H1 (cell line): ENCODE data around the gene STARD13. TPM values are rescaled to one million over a fixed set of nuclear protein-coding genes. Genes with fewer than 3 reads are reported as not detected.

ENCODE experiments used
- CTCF ChIA-PET: fragments of 300-600 bp; sonication (Branson Sonifier 250); formaldehyde crosslinking; loops from one replicate; lab custom pipeline; 2021; ENCODE audit not compliant: partially characterized antibody; lab: Charles Lee
- POLR2A ChIA-PET: fragments of 300-600 bp; sonication (Branson Sonifier 250); formaldehyde crosslinking; loops from one replicate; lab custom pipeline; 2021; ENCODE audit warnings: inconsistent platforms; ENCODE audit not compliant: partially characterized antibody; lab: Charles Lee
- DNase-seq, 2 experiments: peaks; one replicate each; pipeline versions ENCODE4 v3.0.0 to v3.0.0-alpha.2; 2010 to 2022; ENCODE audit warnings: low spot score in 2 of 2, low read depth in 1 of 2, mixed read lengths in 1 of 2
- FAIRE-seq: peaks from 2 replicates; lab custom pipeline; 2011; peaks lifted over from hg19 to GRCh38; lab: Jason Lieb, UNC
- H2AFZ ChIP-seq: 2 replicates; pipeline ENCODE4 v1.8.1; 2012; ENCODE audit warnings: low read length, inconsistent platforms
- H2AK5ac ChIP-seq: 2 replicates; pipeline ENCODE4 v1.6.1; 2013; ENCODE audit warnings: low read depth, low read length
- H2BK120ac ChIP-seq: replicated peaks from 2 replicates; pipeline ENCODE3; 2013; ENCODE audit warnings: low read depth, low read length, inconsistent platforms
- H2BK12ac ChIP-seq: 2 replicates; pipeline ENCODE4 v1.6.1; 2013; ENCODE audit warnings: low read depth, low read length
- H2BK15ac ChIP-seq: 2 replicates; pipeline ENCODE4 v1.6.1; 2013; ENCODE audit warnings: low read length
- H2BK20ac ChIP-seq: 2 replicates; pipeline ENCODE4 v1.6.1; 2013; ENCODE audit warnings: low read length
- H2BK5ac ChIP-seq: 2 replicates; pipeline ENCODE4 v1.6.1; 2013; ENCODE audit warnings: low read depth, low read length
- H3K14ac ChIP-seq: 2 replicates; pipeline ENCODE4 v1.6.1; 2013; ENCODE audit warnings: inconsistent platforms; ENCODE audit not compliant: insufficient read length
- H3K18ac ChIP-seq: 2 replicates; pipeline ENCODE4 v1.6.1; 2013; ENCODE audit warnings: low read length; ENCODE audit errors: extremely low read depth
- H3K23ac ChIP-seq: 2 replicates; pipeline ENCODE4 v1.6.1; 2013; ENCODE audit warnings: inconsistent platforms; ENCODE audit not compliant: insufficient read length
- H3K23me2 ChIP-seq: 2 replicates; pipeline ENCODE4 v1.6.1; 2013; ENCODE audit warnings: low read depth, low read length
- H3K27ac ChIP-seq: 2 replicates; pipeline ENCODE4 v1.6.1; 2011; ENCODE audit warnings: low read depth, low read length, inconsistent platforms
- H3K27me3 ChIP-seq, 4 experiments: replicated peaks in 1 of 4; 1 replicate in 1 of 4; 2 replicates in 3 of 4; pipeline versions ENCODE4 v1.6.1 to v1.8.1; 2011 to 2013; ENCODE audit warnings: low read length in 3 of 4, mild to moderate bottlenecking in 3 of 4, inconsistent platforms in 2 of 4, mixed read lengths in 2 of 4, moderate library complexity in 1 of 4; ENCODE audit not compliant: control insufficient read depth in 3 of 4, insufficient read depth in 3 of 4; ENCODE audit errors: extremely low read depth in 1 of 4
- H3K36me3 ChIP-seq, 4 experiments: 2 replicates each; pipeline versions ENCODE4 v1.6.1 to v1.8.1; 2011 to 2013; ENCODE audit warnings: mild to moderate bottlenecking in 4 of 4, low read length in 3 of 4, moderate library complexity in 2 of 4, control low read depth in 1 of 4, inconsistent platforms in 1 of 4; ENCODE audit not compliant: insufficient read depth in 4 of 4, control insufficient read depth in 2 of 4
- H3K4ac ChIP-seq: replicated peaks from 2 replicates; pipeline ENCODE3; 2013; ENCODE audit warnings: low read length, low read depth, mixed read lengths, inconsistent platforms; ENCODE audit not compliant: insufficient read length
- H3K4me1 ChIP-seq, 4 experiments: replicated peaks in 1 of 4; 1 replicate in 1 of 4; 2 replicates in 3 of 4; pipeline versions ENCODE4 v1.6.1 to v1.8.1; 2011 to 2013; ENCODE audit warnings: low read length in 3 of 4, inconsistent platforms in 2 of 4, mixed read lengths in 1 of 4; ENCODE audit not compliant: insufficient read depth in 4 of 4, control insufficient read depth in 3 of 4
- H3K4me2 ChIP-seq, 2 experiments: 2 replicates each; pipeline versions ENCODE4 v1.6.1 to v1.8.1; 2011 to 2013; ENCODE audit warnings: low read depth in 2 of 2, low read length in 2 of 2, control low read depth in 1 of 2, inconsistent platforms in 1 of 2, mild to moderate bottlenecking in 1 of 2; ENCODE audit not compliant: insufficient read depth in 1 of 2
- H3K4me3 ChIP-seq, 4 experiments: fragments of 200-600, 300-600 bp in 1 of 4; sonication (generic), shearing (Covaris generic), sonication (Bioruptor Twin) in 1 of 4; 2 replicates each; pipeline versions ENCODE4 v1.5.1 to v1.8.1; 2011 to 2016; ENCODE audit warnings: low read length in 4 of 4, low read depth in 3 of 4, control low read depth in 2 of 4, inconsistent platforms in 2 of 4, mild to moderate bottlenecking in 2 of 4, mixed read lengths in 1 of 4, moderate library complexity in 1 of 4; ENCODE audit not compliant: insufficient read depth in 2 of 4; ENCODE audit errors: extremely low read depth in 1 of 4
- H3K56ac ChIP-seq: replicated peaks from 2 replicates; pipeline ENCODE3; 2013; ENCODE audit warnings: low read depth, mild to moderate bottlenecking, mixed read lengths, low read length, inconsistent platforms; ENCODE audit not compliant: insufficient read length
- H3K79me1 ChIP-seq: 2 replicates; pipeline ENCODE4 v1.6.1; 2013; ENCODE audit warnings: low read depth, low read length, control low read depth
- H3K79me2 ChIP-seq, 2 experiments: 2 replicates each; pipeline versions ENCODE4 v1.6.1 to v1.8.1; 2012 to 2013; ENCODE audit warnings: low read length in 2 of 2, mild to moderate bottlenecking in 2 of 2, inconsistent platforms in 1 of 2; ENCODE audit not compliant: insufficient read depth in 2 of 2, control insufficient read depth in 1 of 2
- H3K9ac ChIP-seq, 4 experiments: replicated peaks in 1 of 4; 1 replicate in 1 of 4; 2 replicates in 3 of 4; pipeline versions ENCODE4 v1.6.1 to v1.8.1; 2011 to 2013; ENCODE audit warnings: low read depth in 3 of 4, low read length in 3 of 4, control low read depth in 2 of 4, mild to moderate bottlenecking in 2 of 4, moderate library complexity in 2 of 4, inconsistent platforms in 1 of 4; ENCODE audit errors: extremely low read depth in 1 of 4
- H3K9me3 ChIP-seq, 2 experiments: 2 replicates each; pipeline versions ENCODE4 v1.6.1 to v1.8.1; 2012 to 2013; ENCODE audit warnings: mild to moderate bottlenecking in 2 of 2, moderate library complexity in 2 of 2, control low read depth in 1 of 2, inconsistent platforms in 1 of 2, low read depth in 1 of 2, low read length in 1 of 2, mixed read lengths in 1 of 2; ENCODE audit not compliant: insufficient read depth in 2 of 2
- H4K20me1 ChIP-seq, 2 experiments: replicated peaks in 1 of 2; 2 replicates each; pipeline versions ENCODE3 to v1.8.1; 2011 to 2013; ENCODE audit warnings: inconsistent platforms in 2 of 2, low read length in 2 of 2, mild to moderate bottlenecking in 1 of 2; ENCODE audit not compliant: insufficient read depth in 2 of 2, control insufficient read depth in 1 of 2
- H4K5ac ChIP-seq: 2 replicates; pipeline ENCODE4 v1.6.1; 2013; ENCODE audit warnings: low read length, low read depth, mixed read lengths, inconsistent platforms; ENCODE audit not compliant: insufficient read length
- H4K8ac ChIP-seq: 2 replicates; pipeline ENCODE4 v1.8.0; 2013; ENCODE audit warnings: mild to moderate bottlenecking, moderate library complexity, low read length, inconsistent platforms; ENCODE audit not compliant: insufficient read depth; ENCODE audit errors: extremely low read depth
- H4K91ac ChIP-seq: replicated peaks from 2 replicates; pipeline ENCODE3; 2013; ENCODE audit warnings: low read length, mixed read lengths, inconsistent platforms; ENCODE audit not compliant: insufficient read length
- BACH1 ChIP-seq: IDR thresholded peaks from 2 replicates; pipeline ENCODE4 v1.6.1; 2012; ENCODE audit warnings: low read length, improper control_type of control experiment
- CBX8 ChIP-seq: fragments of 300-800, 300-1000 bp; sonication (generic); IDR thresholded peaks from 2 replicates; pipeline ENCODE4 v1.7.1; 2016; ENCODE audit warnings: low read depth, low read length, borderline replicate concordance
- CEBPB ChIP-seq: IDR thresholded peaks from 2 replicates; pipeline ENCODE4 v1.6.1; 2012; ENCODE audit warnings: low read depth, low read length
- CHD2 ChIP-seq: IDR thresholded peaks from 2 replicates; pipeline ENCODE4 v1.6.1; 2012; ENCODE audit warnings: low read length, improper control_type of control experiment
- EZH2 ChIP-seq: fragments of 200-600 bp; sonication (generic); IDR thresholded peaks from 2 replicates; pipeline ENCODE4 v1.7.1; 2012; ENCODE audit warnings: low read depth, mild to moderate bottlenecking, moderate library complexity, low read length, inconsistent platforms; ENCODE audit not compliant: severe bottlenecking
- HDAC2 ChIP-seq, 2 experiments: fragments of 300-600 bp in 1 of 2; sonication (generic) in 1 of 2; IDR thresholded peaks; 2 replicates each; pipeline ENCODE4 v1.6.1; 2011 to 2012; ENCODE audit warnings: low read depth in 2 of 2, low read length in 2 of 2, mild to moderate bottlenecking in 2 of 2, moderate library complexity in 2 of 2, borderline replicate concordance in 1 of 2, inconsistent platforms in 1 of 2
- KDM5A ChIP-seq: fragments of 200-600 bp; IDR thresholded peaks from 2 replicates; pipeline ENCODE4 v1.7.1; 2012; ENCODE audit warnings: mild to moderate bottlenecking, low read length, inconsistent platforms, mixed read lengths
- MAFK ChIP-seq: IDR thresholded peaks from 2 replicates; pipeline ENCODE4 v1.6.1; 2012; ENCODE audit warnings: low read depth, mild to moderate bottlenecking, improper control_type of control experiment, low read length
- SIRT6 ChIP-seq: IDR thresholded peaks from one replicate; pipeline ENCODE4 v1.7.1; 2012; ENCODE audit warnings: low read length, inconsistent platforms
- SP4 ChIP-seq: IDR thresholded peaks from 2 replicates; pipeline ENCODE4 v1.6.1; 2012; ENCODE audit warnings: low read length, inconsistent platforms
- SRF ChIP-seq: IDR thresholded peaks from 2 replicates; pipeline ENCODE4 v1.6.1; 2011; ENCODE audit warnings: mild to moderate bottlenecking, low read depth, low read length, moderate library complexity
- ZNF274 ChIP-seq: IDR thresholded peaks from 2 replicates; pipeline ENCODE4 v1.7.0; 2012; ENCODE audit warnings: low read length, borderline replicate concordance; ENCODE audit errors: extremely low read depth
- WGBS, 2 experiments: shearing (Covaris generic) in 1 of 2; methylation state at CpG; one replicate each; pipeline versions ENCODE4 v1.1.6 to v1.1.7; 2013 to 2015; ENCODE audit warnings: low lambda C conversion rate in 2 of 2, mixed read lengths in 2 of 2, inconsistent platforms in 1 of 2, low coverage in 1 of 2, missing lambda C conversion rate in 1 of 2; ENCODE audit not compliant: insufficient replicate concordance in 2 of 2, insufficient coverage in 1 of 2, insufficient read length in 1 of 2; ENCODE audit errors: extremely low coverage in 1 of 2, missing lambda C conversion rate in 1 of 2; 5-methylcytosine and 5-hydroxymethylcytosine counted together
- polyA plus RNA-seq, 7 experiments: library from polyadenylated mRNA; depleted of rRNA in 3 of 7; stranded (reverse) in 5 of 7; unstranded in 2 of 7; fragments of >200 nt in 5 of 7; fragments of 200-250 nt in 2 of 7; gene quantifications; 1 replicate in 5 of 7; 2 replicates in 1 of 7; 4 replicates in 1 of 7; pipeline versions ENCODE4 v1.2.1 to v1.2.3, GENCODE V29; 2011 to 2013; ENCODE audit warnings: missing spikeins in 2 of 7, mixed read lengths in 2 of 7
- total RNA-seq: library from RNA; stranded (reverse); fragmentation: NEBNext Ultra II Directional; extraction: Animal tissue kit (Norgen Biotek cat#: 25700); gene quantifications from 2 replicates; pipeline ENCODE4 v1.2.1, GENCODE V29; 2021
- TF ChIP-seq, protein P1 (sequence below): IDR thresholded peaks from 2 replicates; pipeline ENCODE4 v1.6.1; 2011; ENCODE audit warnings: low read depth, mild to moderate bottlenecking, low read length; ENCODE audit not compliant: insufficient read depth
- TF ChIP-seq, protein P2 (sequence below): IDR thresholded peaks from 2 replicates; pipeline ENCODE4 v1.6.1; 2011; ENCODE audit warnings: low read length, improper control_type of control experiment

STARD13 gene
- total and polyA plus RNA-seq, 2 of the 8 experiments (the other 6 are each of a cell fraction or from before 2014, with no cell fraction given), result 0.82 to 2.9 TPM

DNA sequence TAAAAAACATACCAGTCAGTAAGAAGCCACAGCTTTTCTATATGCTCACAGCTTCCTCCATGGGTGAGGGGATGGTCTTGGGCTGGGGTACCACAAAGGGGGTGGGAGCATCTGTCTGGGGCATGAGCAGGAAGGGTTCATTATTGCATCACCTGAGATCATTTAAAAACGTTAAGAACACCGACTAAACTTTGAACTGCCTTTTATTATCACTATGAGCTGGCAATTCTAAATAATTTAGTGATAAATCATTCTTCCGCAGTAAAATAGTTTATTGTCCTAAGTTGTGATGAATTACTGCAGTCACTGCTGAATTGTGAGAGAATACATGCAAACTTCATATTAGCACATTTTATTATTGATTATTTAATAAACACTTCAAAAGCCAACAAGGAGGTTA, 197.8 kb downstream of the STARD13 start:
- POLR2A ChIA-PET, result no interaction called here
- no peak for DNase-seq
- H3K56ac ChIP-seq, result no peak overlapping the region

More for the DNA sequence above, 197.8 kb downstream of the STARD13 start:
- no peak overlapping the region for H3K4me3 ChIP-seq
- no peaks in the 10 kb centered on the region for H4K20me1 ChIP-seq
- WGBS, 2 experiments, result 90% methylated on average over 3 of the region's 3 CpGs; no CpG with 5 or more reads in 1 of the 2 experiments
- H3K9me3 ChIP-seq, result no peaks in the 10 kb centered on the region
- FAIRE-seq, result no peak
- no peak overlapping the region for H2AFZ ChIP-seq
- no peak overlapping the region for H4K91ac ChIP-seq
- H3K36me3 ChIP-seq, result no peaks in the 10 kb centered on the region
- no peaks in the 10 kb centered on the region for H3K23me2 ChIP-seq
- no peak overlapping the region for H4K8ac ChIP-seq
- no peak overlapping the region for H2BK12ac ChIP-seq
- H3K79me1 ChIP-seq, result no peaks in the 10 kb centered on the region
- no peak overlapping the region for H2BK120ac ChIP-seq
- H3K9ac ChIP-seq, result no peak overlapping the region
- no peaks in the 10 kb centered on the region for H3K27me3 ChIP-seq
- H3K4me2 ChIP-seq, result no peak overlapping the region
- no peak overlapping the region for H3K27ac ChIP-seq
- H2BK15ac ChIP-seq, result no peak overlapping the region
- H2BK20ac ChIP-seq, result no peak overlapping the region
- H4K5ac ChIP-seq, result no peak overlapping the region
- CTCF ChIA-PET, result no interaction called here
- H2BK5ac ChIP-seq, result no peak overlapping the region
- TF ChIP-seq HDAC2 (IDR thresholded peaks at IDR 0.05; ENCODE audit: borderline replicate concordance in 1 of 2, low read depth in 2 of 2, low read length in 2 of 2) (no peak), CEBPB (no peak), SRF (no peak), ZNF274 (no peak), SIRT6 (no peak), CBX8 (no peak), MAFK (no peak), CHD2 (no peak), BACH1 (no peak), EZH2 (no peak), SP4 (no peak), KDM5A (no peak)
- TF ChIP-seq, protein P1, sequence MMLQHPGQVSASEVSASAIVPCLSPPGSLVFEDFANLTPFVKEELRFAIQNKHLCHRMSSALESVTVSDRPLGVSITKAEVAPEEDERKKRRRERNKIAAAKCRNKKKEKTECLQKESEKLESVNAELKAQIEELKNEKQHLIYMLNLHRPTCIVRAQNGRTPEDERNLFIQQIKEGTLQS, result no peak
- TF ChIP-seq, protein P2, sequence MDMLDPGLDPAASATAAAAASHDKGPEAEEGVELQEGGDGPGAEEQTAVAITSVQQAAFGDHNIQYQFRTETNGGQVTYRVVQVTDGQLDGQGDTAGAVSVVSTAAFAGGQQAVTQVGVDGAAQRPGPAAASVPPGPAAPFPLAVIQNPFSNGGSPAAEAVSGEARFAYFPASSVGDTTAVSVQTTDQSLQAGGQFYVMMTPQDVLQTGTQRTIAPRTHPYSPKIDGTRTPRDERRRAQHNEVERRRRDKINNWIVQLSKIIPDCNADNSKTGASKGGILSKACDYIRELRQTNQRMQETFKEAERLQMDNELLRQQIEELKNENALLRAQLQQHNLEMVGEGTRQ, result no peak
- H3K4me1 ChIP-seq, result peaks cover 0 to 8% (median 5%) of the 10 kb centered on the region in 4 experiments; a peak in 4 of 7 replicates
- no peak overlapping the region for H3K23ac ChIP-seq
- H3K14ac ChIP-seq, result no peak overlapping the region
- H3K79me2 ChIP-seq, result no peaks in the 10 kb centered on the region
- H3K18ac ChIP-seq, result no peak overlapping the region
- H3K4ac ChIP-seq, result no peak overlapping the region
- H2AK5ac ChIP-seq, result no peak overlapping the region
